GM20000 (cell line): ENCODE results near the gene CAGE1.
A peak's percentile ranks its signal among the peaks of the same experiment; 100 is the strongest.
"Not testable (repeated sequence)": the region's sequence is repeated elsewhere in the genome, so short reads cannot be mapped to it uniquely, and the experiment has no call there.

Source experiments
- DNase-seq: peaks from one replicate; pipeline ENCODE4 v3.0.0; 2012; ENCODE audit warnings: low spot score
- TF ChIP-seq, protein P1 (sequence below): IDR thresholded peaks from 2 replicates; pipeline ENCODE4 v1.5.1; 2012; ENCODE audit warnings: mild to moderate bottlenecking, control low read depth; ENCODE audit errors: extremely low read depth, missing control alignments

CAGE1 gene

DNA sequence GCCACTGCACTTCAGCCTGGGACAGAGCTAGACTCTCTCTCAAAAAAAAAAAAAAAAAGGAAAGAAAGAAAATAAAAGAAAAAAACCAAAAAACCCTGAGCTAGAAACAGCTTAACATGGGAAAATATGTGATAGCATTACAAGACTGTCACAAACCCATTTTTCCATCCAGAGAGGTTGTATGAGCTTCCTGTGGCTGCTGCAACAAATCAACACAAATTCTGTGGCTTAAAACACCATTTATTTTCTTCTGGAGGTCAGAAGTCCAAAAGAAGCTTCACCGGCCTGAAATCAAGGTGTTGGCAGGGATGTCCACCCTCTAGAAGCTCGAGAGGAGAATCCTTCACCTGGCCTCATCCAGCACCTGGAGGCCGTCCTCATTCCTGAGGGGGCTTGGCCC lies 54.9 kb downstream of the CAGE1 start:
- no peak for DNase-seq
- TF ChIP-seq, protein P1, sequence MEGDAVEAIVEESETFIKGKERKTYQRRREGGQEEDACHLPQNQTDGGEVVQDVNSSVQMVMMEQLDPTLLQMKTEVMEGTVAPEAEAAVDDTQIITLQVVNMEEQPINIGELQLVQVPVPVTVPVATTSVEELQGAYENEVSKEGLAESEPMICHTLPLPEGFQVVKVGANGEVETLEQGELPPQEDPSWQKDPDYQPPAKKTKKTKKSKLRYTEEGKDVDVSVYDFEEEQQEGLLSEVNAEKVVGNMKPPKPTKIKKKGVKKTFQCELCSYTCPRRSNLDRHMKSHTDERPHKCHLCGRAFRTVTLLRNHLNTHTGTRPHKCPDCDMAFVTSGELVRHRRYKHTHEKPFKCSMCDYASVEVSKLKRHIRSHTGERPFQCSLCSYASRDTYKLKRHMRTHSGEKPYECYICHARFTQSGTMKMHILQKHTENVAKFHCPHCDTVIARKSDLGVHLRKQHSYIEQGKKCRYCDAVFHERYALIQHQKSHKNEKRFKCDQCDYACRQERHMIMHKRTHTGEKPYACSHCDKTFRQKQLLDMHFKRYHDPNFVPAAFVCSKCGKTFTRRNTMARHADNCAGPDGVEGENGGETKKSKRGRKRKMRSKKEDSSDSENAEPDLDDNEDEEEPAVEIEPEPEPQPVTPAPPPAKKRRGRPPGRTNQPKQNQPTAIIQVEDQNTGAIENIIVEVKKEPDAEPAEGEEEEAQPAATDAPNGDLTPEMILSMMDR = no peak

DNA sequence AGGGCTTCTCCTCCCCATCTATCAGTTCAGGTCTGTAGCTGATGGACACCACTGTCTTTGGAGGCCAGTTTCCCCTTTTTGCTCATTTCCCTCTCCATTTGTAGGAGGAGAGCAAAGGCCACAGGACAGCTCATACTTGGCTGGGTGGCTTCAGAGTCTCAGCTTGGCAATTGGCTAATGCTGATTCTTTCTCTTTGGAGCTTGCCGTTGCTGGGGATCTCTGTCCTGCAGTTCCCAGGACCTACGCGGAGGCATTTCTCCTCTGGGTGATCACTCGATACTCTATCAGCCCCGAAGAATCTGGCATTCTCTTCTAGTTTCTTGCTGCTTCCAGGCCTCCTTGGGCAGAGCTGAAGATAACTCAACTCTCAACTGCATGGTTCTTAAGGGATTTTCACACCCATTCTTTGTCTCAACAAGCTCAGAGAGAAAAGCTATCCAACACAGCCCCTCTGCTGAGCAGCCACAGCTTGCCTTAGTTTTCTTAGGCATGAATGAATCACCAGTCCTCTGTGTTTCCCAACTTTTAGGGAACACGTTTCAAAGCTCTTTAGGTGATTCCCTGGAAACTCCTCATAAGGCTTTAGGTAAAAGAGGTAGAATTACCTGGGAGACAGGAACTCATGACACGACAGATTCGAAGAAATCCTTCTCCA lies 57.3 kb downstream of the CAGE1 start:
- no peak for DNase-seq
- TF ChIP-seq, protein P1 = no peak

DNA sequence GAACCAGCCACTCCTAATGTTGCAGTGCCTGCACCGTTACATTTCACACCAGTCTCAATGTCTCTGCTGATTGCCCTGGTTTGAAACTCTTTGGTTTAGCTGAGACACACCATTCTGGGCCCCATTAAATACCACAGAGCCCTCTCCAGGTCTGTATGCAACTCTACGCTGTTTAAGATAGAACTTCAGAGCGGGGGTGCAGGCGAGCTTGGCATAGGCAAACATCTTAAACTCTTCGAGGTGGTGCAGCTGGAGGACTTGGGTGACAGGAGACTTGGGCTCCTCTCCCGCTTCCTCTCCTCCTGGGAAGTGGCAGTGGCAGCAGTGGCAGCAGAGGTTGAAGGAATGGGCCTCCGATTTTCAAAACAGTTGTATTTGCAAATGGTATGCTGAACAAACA lies 58.1 kb downstream of the CAGE1 start:
- DNase-seq = no peak
- TF ChIP-seq, protein P1 = no peak

DNA sequence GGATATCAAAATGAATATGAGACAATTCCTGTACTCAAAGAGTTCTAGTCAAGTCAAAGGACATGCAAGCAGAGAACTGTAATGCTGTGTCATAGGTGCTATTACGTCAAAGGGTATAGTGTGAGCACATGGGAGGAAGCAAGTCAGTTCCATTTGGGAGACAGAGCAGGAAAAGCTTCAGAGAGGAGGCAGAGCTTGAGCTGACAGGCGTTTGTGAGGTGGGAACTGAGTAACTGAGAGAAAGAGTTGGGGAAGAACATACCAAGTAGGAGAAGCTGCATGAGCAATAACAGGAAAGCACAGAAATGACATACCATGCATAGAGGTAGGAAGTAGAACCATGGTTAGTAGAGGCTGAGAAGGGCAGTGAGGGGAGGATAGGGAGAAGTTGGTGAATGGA lies 61.3 kb downstream of the CAGE1 start:
- no peak for DNase-seq
- TF ChIP-seq, protein P1 = no peak

DNA sequence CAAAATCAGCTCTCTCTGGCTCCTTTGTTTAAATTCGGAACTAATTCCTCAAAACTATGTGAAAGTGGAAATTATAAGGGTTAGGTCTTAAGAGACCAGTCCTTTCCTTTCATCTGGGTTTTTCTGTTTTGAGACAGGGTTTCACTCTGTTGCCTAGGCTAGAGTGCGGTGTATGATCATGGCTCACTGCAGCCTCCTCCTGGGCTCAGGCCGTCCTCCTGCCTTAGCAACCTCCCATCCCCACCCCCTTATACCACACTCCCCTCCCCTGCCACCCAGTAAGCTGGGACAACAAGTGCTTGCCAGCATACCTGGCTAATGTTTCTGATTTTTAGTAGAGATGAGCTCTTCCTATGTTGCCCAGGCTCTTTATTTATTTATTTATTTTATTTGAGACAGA lies 63.8 kb downstream of the CAGE1 start:
- DNase-seq = no peak
- TF ChIP-seq, protein P1 = no peak

DNA sequence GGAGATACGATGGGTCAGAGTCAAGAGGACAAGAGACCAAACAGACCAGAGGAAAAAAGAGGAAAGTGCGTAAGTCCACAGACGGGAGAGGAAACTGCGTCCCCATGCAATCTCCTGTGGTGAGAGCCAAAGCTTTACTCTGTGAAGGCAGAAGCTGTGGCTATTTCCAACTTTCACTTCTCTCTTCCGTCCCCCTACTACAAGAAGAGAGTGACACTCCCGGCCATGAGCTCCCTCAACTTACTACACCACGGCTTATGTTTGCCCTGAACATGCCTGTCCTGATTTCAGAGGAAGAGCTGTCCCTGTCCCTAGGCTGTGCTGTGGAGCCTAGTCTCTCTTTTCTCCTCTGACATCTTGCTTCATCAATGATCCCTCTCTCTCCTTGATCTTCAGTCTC lies 65.0 kb downstream of the CAGE1 start:
- TF ChIP-seq, protein P1 = no peak
- peak; percentile 32 for DNase-seq

DNA sequence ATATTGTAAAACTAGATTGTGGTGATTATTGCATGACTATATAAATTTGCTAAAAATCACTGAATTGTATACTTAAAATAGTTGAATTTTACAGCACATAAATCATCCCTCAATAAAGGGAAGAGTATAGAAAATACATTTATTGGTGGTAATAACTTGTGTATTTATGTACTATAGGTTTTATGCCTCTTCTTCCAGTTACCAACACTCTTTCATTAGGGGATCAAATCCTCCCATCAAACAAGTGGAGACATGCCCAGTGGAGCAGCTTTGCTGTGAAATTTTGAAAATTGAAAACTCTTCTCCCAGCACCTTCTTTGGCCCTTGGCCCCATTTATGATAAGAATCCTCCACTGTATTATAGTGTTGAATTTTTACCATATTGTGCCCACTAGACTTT lies 66.5 kb downstream of the CAGE1 start:
- TF ChIP-seq, protein P1 = no peak
- no peak for DNase-seq

DNA sequence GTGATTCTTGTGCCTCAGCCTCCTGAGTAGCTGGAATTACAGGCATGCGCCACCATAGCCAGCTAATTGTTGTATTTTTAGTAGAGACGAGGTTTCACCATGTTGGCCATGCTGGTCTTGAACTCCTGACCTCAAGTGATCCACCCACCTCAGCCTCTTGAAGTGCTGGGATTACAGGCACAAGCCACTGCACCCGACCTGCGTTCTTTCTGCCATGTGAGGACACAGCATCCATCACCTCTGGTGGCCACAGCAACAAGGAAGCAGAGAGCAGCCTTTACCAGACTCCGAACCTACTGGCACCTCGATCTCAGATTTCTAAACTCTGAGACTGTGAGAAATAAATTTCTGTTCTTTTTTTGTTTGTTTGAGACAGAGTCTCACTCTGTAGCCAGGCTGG lies 67.7 kb downstream of the CAGE1 start:
- DNase-seq = not testable (repeated sequence)

DNA sequence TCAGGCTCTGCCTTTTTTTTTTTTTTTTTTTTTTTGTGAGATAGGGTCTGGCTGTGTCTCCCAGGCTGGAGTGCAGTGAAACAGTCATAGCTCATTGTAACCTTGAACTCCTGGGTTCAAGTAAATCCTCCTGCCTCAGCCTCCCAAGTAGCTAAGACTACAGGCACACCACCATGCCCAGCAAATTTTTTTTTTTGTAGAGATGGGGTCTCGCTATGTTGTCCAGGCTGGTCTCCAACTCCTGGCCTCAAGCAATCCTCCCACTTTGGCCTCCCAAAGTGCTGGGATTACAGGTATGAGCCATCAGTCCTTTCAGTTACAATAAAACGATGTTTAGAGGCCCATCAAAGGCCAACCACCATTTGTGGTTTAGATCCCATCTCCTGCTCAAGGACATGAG lies 70.1 kb downstream of the CAGE1 start:
- DNase-seq = not testable (repeated sequence)
